Daoy (cell line): ENCODE measurements around the gene RCOR1. TPM values are rescaled to one million over a fixed set of nuclear protein-coding genes. Genes with fewer than 3 reads are reported as not detected.
"Not testable (repeated sequence)": the region's sequence is repeated elsewhere in the genome, so short reads cannot be mapped to it uniquely, and the experiment has no call there.

Experiments used
- DNase-seq: peaks from one replicate; pipeline ENCODE4 v3.0.0-alpha.2; 2015; ENCODE audit warnings: low read depth
- total RNA-seq: library from RNA; depleted of rRNA; stranded (reverse); fragments of >200 nt; shearing (Covaris generic); gene quantifications from 2 replicates; pipeline ENCODE4 v1.2.3, GENCODE V29; 2014

The RCOR1 gene
- total RNA-seq, 1 experiment from 2014 or later: 19.6 TPM

DNA sequence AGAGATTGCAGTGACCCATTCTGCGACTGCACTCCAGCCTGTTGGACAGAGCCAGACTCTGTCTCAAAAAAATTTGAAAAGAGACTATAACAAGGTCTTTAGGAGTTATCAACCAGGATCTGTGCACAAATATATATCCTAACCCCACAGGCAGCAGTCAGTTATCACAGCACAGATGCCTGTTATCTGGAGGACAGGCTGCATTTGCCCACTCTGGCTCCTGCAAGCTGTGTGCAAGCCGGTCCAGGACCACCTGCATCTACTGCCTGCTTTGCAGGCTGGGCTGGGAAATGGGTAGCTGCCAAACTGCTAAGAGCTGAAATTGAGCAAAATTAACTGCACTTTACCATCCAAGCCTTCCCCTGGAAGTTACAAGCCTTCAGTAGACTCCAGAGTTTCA is 21.4 kb upstream of the RCOR1 start:
- no peak for DNase-seq

DNA sequence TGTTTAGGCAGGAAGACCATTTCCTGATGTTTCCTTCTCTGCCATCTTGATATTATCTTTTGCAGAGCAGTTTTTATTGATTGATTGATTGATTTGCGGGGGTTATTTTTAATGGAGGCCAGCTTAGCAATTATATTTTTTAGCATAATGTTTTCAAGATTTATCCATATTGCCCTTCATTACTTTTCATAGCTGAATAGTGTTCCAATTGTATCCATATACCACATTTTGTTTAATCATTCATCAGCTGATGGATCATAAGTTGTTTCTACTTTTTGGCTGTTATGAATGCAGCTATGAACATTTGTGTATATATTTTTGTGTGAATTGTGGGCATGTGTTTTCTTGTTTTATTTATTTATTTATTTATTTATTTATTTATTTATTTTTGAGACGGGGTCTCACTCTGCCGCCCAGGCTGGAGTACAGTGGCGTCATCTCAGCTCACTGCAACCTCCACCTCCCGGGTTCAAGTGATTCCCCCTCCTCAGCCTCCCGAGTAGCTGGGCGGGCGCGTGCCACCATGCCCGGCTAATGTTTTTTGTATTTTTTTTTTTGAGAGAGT is 20.9 kb upstream of the RCOR1 start:
- DNase-seq: no peak

DNA sequence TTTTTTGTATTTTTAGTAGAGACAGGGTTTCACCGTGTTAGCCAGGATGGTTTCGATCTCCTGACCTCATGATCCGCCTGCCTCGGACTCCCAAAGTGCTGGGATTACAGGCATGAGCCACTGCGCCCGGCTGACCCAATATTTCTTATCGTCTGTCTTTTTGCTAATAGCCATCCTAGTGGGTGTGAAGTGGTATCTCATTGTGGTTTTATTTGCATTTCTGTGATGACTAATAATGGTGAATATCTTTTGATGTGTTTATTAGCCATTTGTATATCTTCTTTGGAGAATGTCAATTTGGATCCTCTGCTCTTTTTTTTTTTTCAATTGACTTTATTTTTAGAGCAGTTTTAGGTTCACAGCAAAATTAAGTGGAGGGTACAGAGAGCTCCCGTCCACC is 19.3 kb upstream of the RCOR1 start:
- DNase-seq: not testable (repeated sequence)

GRCh38 chr14:102573591-102574046 is 18.8 kb upstream of the RCOR1 start:
- DNase-seq: no peak

- DNase-seq: no peak
Observed at GRCh38 chr14:102574281-102575159, 17.9 kb upstream of the RCOR1 start.

DNA sequence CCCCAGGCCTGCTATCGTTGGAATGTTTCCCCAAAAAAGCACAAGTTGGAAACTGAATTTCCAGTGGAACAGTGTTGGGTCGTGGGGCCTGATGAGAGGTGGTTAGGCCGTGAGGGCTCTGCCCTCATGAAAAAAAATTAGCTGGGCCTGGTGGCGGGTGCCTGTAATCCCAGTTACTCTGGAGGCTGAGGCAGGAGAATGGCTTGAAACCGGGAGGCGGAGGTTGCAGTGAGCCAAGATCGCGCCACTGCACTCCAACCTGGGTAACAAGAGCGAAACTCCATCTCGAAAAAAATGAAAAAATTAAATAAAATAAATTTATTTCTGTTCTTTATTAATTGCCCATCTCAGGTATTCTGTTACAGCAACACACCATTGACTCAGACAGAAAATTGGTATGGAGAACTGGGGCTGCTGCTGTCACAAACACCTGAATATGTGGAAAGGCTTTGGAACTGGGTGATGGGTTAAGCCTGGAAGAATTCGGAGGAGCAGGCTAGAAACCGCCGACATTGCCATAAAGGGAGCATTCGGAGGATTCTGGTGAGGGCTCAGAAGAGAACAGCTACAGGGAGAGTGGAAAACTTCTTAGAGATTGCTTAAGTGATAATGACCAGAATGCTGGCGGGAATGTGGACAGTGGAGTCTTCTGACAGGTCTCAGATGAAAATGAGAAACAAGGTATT is 17.1 kb upstream of the RCOR1 start:
- no peak for DNase-seq

GRCh38 chr14:102575846-102576428 is 16.5 kb upstream of the RCOR1 start:
- DNase-seq: not testable (repeated sequence)

DNA sequence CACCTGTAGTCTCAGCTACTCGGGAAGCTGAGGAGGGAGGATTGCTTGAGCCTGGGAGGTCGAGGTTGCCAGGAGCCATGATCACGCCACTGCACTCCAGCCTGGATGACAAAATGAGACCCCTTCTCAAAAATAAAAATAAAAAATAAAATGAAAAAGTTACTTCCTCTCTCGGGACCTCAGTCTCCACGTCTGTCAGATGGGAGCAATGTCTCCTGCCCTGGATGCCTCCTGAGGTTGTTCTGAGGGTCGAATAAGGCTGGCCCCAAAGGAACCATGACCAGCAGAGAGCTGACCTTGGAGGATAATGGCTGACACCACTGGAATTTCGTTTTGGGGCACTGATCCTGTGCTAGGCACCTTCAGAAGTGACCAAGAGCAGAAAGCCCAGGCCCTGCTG is 13.6 kb upstream of the RCOR1 start:
- no peak for DNase-seq

DNA sequence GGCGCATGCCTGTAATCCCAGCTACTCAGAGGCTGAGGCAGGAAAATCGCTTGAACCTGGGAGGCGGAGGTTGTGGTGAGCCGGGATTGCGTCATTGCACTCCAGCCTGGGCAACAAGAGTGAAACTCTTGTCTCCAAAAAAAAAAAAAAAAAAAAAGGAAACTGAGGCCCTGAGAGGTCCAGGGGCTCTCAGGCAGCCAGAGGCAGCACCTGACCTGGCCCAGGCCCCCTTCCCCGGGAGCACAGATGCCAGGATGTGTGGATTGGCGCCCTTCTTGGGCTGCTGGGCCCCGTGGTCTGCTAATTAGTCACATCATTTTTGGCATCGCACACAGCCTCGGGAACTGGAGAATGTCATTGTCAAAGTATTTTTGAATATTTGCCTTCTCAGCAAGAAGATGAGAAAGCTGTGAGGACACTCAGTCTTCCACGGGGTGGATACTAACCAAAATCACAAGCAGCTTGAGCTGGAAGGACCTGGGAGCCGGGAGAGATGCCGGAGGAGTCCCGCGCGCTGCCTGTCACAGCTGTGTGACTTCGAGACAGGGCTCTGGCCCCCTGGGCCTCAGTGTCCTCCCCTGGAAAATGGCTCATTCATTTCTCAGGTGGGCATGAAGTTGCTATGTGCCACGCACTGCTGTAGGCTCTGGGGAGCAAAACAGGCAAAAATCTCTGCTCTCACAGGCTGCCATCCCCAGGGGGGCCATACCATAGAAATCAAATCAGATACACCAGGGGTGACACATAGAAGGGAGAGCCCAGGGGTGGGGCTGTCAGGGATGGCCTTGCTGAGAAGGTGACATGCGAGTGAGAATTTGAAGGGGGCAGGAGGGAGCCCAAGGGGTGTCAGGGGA is 12.5 kb upstream of the RCOR1 start:
- peak; percentile 81 for DNase-seq

GRCh38 chr14:102580550-102581110 is 11.8 kb upstream of the RCOR1 start:
- DNase-seq: peak; percentile 53

- DNase-seq: no peak
Observed at GRCh38 chr14:102581193-102581592, 11.3 kb upstream of the RCOR1 start.

GRCh38 chr14:102583726-102584125 is 8.7 kb upstream of the RCOR1 start:
- DNase-seq: no peak

GRCh38 chr14:102584871-102585869 is 7.3 kb upstream of the RCOR1 start:
- peak; percentile 54 for DNase-seq

- no peak for DNase-seq
Observed at GRCh38 chr14:102586420-102587104, 5.9 kb upstream of the RCOR1 start.

- DNase-seq: no peak
Observed at GRCh38 chr14:102588821-102589220, 3.6 kb upstream of the RCOR1 start.

GRCh38 chr14:102589761-102590290 is 2.6 kb upstream of the RCOR1 start:
- DNase-seq: no peak

GRCh38 chr14:102590667-102591099 is 1.8 kb upstream of the RCOR1 start:
- peak; percentile 66 for DNase-seq

DNA sequence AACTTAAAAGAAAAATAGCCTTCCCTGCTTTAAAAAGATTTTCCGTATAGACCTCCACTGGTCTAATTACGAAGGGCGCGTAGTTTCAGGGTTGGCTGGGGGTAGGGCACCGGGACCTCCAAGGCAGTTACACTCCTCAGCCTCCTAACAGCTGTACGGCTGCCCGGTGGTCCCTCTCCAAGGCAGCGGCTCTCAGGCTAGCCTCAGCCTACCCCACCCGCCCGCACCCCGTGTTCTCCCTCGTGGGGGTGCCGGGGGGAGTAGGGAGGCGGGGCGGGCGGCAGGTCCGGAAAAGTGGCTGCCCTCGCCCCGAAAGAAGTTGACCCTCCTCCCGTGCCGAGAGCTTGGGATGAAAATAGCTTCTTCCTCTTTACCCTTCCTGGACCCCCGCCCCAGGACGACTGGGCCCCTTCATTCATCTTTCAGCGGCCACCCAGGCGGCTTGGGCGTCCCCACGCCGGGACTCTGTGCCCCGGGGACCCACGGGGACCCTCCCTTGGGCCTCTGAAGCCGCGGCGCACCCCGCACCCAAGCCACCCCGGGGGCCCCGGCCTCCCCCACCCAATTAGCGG is 991 bp upstream of the RCOR1 start:
- DNase-seq: peak; percentile 54

DNA sequence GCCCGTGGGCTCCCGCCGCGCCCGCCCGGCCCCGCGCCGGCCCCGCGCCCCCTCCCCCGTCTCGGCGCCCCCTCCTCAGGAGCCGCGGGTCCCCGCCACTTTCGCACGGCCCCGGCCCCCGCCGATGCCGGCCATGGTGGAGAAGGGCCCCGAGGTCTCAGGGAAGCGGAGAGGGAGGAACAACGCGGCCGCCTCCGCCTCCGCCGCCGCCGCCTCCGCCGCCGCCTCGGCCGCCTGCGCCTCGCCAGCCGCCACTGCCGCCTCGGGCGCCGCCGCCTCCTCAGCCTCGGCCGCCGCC is 263 bp downstream of the RCOR1 start:
- DNase-seq: no peak
